Measurements from ENCODE around the gene SLC10A1. TPM values are rescaled to one million over a fixed set of nuclear protein-coding genes. Genes with fewer than 3 reads are reported as not detected.

The SLC10A1 gene
- total and polyA plus RNA-seq, 4 donors, result 1.1 to 77.3 (median 60.3) TPM

DNA sequence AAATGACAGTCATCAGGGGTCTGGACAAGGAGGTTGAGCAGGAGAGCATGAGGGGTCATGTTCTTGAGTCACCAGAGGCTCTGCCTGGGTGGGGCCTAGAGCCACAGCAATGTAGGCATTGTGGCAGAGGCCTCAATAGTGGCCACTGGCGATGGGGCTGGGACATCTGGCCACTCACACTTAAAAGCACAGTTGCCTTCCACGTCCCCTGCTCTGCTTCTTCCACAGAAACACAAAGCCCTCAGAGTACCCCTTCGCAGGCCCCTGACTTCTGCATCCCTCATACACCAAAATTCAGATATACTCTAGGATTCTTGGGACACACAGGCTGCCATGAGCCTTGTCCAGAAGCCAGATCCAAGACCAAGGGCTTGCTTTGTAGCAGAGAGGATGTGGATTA is 2.2 kb downstream of the SLC10A1 start:
- TF ChIP-seq SP1 (IDR thresholded peaks at IDR 0.05), result no peak
- TF ChIP-seq, protein P1, sequence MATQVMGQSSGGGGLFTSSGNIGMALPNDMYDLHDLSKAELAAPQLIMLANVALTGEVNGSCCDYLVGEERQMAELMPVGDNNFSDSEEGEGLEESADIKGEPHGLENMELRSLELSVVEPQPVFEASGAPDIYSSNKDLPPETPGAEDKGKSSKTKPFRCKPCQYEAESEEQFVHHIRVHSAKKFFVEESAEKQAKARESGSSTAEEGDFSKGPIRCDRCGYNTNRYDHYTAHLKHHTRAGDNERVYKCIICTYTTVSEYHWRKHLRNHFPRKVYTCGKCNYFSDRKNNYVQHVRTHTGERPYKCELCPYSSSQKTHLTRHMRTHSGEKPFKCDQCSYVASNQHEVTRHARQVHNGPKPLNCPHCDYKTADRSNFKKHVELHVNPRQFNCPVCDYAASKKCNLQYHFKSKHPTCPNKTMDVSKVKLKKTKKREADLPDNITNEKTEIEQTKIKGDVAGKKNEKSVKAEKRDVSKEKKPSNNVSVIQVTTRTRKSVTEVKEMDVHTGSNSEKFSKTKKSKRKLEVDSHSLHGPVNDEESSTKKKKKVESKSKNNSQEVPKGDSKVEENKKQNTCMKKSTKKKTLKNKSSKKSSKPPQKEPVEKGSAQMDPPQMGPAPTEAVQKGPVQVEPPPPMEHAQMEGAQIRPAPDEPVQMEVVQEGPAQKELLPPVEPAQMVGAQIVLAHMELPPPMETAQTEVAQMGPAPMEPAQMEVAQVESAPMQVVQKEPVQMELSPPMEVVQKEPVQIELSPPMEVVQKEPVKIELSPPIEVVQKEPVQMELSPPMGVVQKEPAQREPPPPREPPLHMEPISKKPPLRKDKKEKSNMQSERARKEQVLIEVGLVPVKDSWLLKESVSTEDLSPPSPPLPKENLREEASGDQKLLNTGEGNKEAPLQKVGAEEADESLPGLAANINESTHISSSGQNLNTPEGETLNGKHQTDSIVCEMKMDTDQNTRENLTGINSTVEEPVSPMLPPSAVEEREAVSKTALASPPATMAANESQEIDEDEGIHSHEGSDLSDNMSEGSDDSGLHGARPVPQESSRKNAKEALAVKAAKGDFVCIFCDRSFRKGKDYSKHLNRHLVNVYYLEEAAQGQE (IDR thresholded peaks at IDR 0.05), result no peak
- TF ChIP-seq FOXA2 (IDR thresholded peaks at IDR 0.05), result no peak
- TF ChIP-seq, protein P2, sequence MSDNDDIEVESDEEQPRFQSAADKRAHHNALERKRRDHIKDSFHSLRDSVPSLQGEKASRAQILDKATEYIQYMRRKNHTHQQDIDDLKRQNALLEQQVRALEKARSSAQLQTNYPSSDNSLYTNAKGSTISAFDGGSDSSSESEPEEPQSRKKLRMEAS (IDR thresholded peaks at IDR 0.05), result no peak
- TF ChIP-seq RXRA (IDR thresholded peaks at IDR 0.05), result no peak
- no peak for TF ChIP-seq YY1 (IDR thresholded peaks at IDR 0.05)
- TF ChIP-seq EGR1 (IDR thresholded peaks at IDR 0.05; ENCODE audit: low read depth in 2 of 2), result no peak
- TF ChIP-seq FOXA1 (IDR thresholded peaks at IDR 0.05), result no peak
- H3K9ac ChIP-seq (ENCODE audit: low read depth in 1 of 2, low read length in 2 of 2), result peak overlapping the region; percentile 71 to 81
- H3K4me3 ChIP-seq (ENCODE audit: low read depth in 1 of 3, low read length in 3 of 3), result peak overlapping the region; percentile 37 to 89 (median 52)
- no peak for DNase-seq (ENCODE audit: low spot score)
- H3K36me3 ChIP-seq (ENCODE audit: control insufficient read depth in 4 of 4, insufficient read depth in 3 of 4, low read depth in 1 of 4, low read length in 3 of 4), result no peaks in the 10 kb centered on the region
- H3K27ac ChIP-seq (ENCODE audit: low read depth in 1 of 2, low read length in 2 of 2), result peak overlapping the region; percentile 58 to 94
- 56% methylated on average over 3 of the region's 3 CpGs for WGBS
- H3K27me3 ChIP-seq (ENCODE audit: control insufficient read depth in 4 of 4, insufficient read depth in 4 of 4, low read length in 3 of 4), result no peaks in the 10 kb centered on the region
- H3K9me3 ChIP-seq (ENCODE audit: control insufficient read depth in 4 of 4, low read length in 3 of 4), result no peaks in the 10 kb centered on the region
- H3K4me1 ChIP-seq (ENCODE audit: control insufficient read depth in 4 of 4, insufficient read depth in 4 of 4, low read length in 3 of 4), result peaks cover 17 to 50% (median 32%) of the 10 kb centered on the region in 4 donors

DNA sequence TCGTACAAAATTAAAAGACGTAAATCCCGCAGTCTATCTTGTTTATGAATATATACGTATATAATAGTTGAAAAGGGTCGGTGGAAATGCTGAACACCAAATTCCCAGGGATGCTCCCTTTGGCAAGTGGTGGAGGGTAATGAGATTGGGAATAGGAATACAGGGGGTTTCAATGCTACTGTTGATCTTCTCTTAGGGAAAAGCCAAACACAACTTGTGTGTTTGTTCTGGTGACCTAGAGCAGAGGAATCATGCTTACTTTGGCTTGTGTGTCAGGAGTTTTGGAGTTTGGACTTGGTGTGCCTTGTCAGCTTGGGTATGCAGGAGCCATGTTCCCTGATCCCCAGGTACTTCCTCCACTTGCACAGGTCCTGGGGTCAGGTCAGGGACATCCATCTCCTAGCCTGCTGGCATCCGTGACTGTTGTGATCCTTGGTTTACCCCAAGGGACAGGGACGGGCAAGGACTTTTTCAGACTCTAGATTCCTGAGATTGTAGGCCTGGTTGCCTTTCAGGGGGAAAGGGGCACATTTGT is 4.1 kb downstream of the SLC10A1 start:
- TF ChIP-seq EGR1 (IDR thresholded peaks at IDR 0.05; ENCODE audit: low read depth in 2 of 2) (no peak), NR2F2 (IDR thresholded peaks at IDR 0.05) (peak; percentile 71), RAD21 (IDR thresholded peaks at IDR 0.05) (peak in 1 of 2 donors; percentile 57), FOXA2 (IDR thresholded peaks at IDR 0.05) (peak; percentile 97), SP1 (IDR thresholded peaks at IDR 0.05) (peak; percentile 99), RXRA (IDR thresholded peaks at IDR 0.05) (peak; percentile 97), HNF4A (conservative IDR thresholded peaks at IDR 0.05) (peak; percentile 99), HNF4G (IDR thresholded peaks at IDR 0.05) (peak; percentile 99), FOXA1 (IDR thresholded peaks at IDR 0.05) (peak; percentile 91), GABPA (IDR thresholded peaks at IDR 0.05 in 1 of 2, conservative IDR thresholded peaks at IDR 0.05 in 1 of 2) (peak in 1 of 2 donors; percentile 60), YY1 (IDR thresholded peaks at IDR 0.05) (peak; percentile 95), JUND (IDR thresholded peaks at IDR 0.05) (peak; percentile 87 to 91), TAF1 (conservative IDR thresholded peaks at IDR 0.05) (peak; percentile 78)
- TF ChIP-seq, protein P2 (IDR thresholded peaks at IDR 0.05), result peak; percentile 93
- TF ChIP-seq, protein P1 (IDR thresholded peaks at IDR 0.05), result peak; percentile 85
- TF ChIP-seq, protein P3, sequence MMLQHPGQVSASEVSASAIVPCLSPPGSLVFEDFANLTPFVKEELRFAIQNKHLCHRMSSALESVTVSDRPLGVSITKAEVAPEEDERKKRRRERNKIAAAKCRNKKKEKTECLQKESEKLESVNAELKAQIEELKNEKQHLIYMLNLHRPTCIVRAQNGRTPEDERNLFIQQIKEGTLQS (IDR thresholded peaks at IDR 0.05), result peak; percentile 51
- TF ChIP-seq, protein P4, sequence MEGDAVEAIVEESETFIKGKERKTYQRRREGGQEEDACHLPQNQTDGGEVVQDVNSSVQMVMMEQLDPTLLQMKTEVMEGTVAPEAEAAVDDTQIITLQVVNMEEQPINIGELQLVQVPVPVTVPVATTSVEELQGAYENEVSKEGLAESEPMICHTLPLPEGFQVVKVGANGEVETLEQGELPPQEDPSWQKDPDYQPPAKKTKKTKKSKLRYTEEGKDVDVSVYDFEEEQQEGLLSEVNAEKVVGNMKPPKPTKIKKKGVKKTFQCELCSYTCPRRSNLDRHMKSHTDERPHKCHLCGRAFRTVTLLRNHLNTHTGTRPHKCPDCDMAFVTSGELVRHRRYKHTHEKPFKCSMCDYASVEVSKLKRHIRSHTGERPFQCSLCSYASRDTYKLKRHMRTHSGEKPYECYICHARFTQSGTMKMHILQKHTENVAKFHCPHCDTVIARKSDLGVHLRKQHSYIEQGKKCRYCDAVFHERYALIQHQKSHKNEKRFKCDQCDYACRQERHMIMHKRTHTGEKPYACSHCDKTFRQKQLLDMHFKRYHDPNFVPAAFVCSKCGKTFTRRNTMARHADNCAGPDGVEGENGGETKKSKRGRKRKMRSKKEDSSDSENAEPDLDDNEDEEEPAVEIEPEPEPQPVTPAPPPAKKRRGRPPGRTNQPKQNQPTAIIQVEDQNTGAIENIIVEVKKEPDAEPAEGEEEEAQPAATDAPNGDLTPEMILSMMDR (IDR thresholded peaks at IDR 0.05; ENCODE audit: low read depth, low read length, missing input control), result no peak
- TF ChIP-seq, protein P5, sequence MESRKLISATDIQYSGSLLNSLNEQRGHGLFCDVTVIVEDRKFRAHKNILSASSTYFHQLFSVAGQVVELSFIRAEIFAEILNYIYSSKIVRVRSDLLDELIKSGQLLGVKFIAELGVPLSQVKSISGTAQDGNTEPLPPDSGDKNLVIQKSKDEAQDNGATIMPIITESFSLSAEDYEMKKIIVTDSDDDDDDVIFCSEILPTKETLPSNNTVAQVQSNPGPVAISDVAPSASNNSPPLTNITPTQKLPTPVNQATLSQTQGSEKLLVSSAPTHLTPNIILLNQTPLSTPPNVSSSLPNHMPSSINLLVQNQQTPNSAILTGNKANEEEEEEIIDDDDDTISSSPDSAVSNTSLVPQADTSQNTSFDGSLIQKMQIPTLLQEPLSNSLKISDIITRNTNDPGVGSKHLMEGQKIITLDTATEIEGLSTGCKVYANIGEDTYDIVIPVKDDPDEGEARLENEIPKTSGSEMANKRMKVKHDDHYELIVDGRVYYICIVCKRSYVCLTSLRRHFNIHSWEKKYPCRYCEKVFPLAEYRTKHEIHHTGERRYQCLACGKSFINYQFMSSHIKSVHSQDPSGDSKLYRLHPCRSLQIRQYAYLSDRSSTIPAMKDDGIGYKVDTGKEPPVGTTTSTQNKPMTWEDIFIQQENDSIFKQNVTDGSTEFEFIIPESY (IDR thresholded peaks at IDR 0.05), result peak; percentile 80
- Histone ChIP-seq H3K4me3 (ENCODE audit: low read depth in 1 of 3, low read length in 3 of 3) (peak overlapping the region in 2 of 3 donors; percentile 16 to 26), H3K9ac (ENCODE audit: low read depth in 1 of 2, low read length in 2 of 2) (peak overlapping the region in 1 of 2 donors; percentile 42), H3K4me1 (ENCODE audit: control insufficient read depth in 4 of 4, insufficient read depth in 4 of 4, low read length in 3 of 4) (peaks cover 12 to 37% (median 22%) of the 10 kb centered on the region in 4 donors), H3K27me3 (ENCODE audit: control insufficient read depth in 4 of 4, insufficient read depth in 4 of 4, low read length in 3 of 4) (no peaks in the 10 kb centered on the region), H3K27ac (ENCODE audit: low read depth in 1 of 2, low read length in 2 of 2) (peak overlapping the region; percentile 69 to 94), H3K9me3 (ENCODE audit: control insufficient read depth in 4 of 4, low read length in 3 of 4) (no peaks in the 10 kb centered on the region), H3K36me3 (ENCODE audit: control insufficient read depth in 4 of 4, insufficient read depth in 3 of 4, low read depth in 1 of 4, low read length in 3 of 4) (peaks cover 0 to 3% (median 0%) of the 10 kb centered on the region in 4 donors)
- DNase-seq (ENCODE audit: low spot score), result no peak
- WGBS, result 44% methylated on average over 7 of the region's 7 CpGs
